A549 (cell line): ENCODE data around the gene SORBS1.

ENCODE experiments used
- TF ChIP-seq, protein P1 (sequence below): fragments of >200 bp; sonication (Bioruptor Twin); formaldehyde crosslinking; IDR thresholded peaks from 3 replicates; pipeline ENCODE4 v1.5.1; 2016
- TF ChIP-seq, protein P2 (sequence below): fragments of 450-650 bp; IDR thresholded peaks from 2 replicates; pipeline ENCODE4 v1.6.1; 2014; ENCODE audit warnings: antibody characterized with exemption

DNA sequence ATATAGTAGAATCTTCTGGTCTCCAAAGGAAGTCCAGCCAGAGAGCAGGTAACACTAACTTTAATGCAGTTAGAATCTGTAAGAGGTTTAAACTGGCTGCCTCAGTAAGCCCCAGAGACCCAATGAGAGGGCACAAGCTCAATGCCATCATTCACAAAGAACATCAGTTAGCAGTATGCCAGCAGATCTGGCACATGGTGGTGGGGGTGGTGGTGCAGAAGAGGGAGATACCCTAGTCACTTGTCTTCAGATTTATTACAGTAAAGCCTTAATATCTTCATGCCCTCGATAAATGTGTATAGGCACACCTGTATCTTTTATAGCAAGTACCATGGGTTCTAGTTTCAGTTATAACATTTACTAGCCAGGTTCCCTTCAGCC lies 86.2 kb downstream of the SORBS1 start:
- TF ChIP-seq, protein P1, sequence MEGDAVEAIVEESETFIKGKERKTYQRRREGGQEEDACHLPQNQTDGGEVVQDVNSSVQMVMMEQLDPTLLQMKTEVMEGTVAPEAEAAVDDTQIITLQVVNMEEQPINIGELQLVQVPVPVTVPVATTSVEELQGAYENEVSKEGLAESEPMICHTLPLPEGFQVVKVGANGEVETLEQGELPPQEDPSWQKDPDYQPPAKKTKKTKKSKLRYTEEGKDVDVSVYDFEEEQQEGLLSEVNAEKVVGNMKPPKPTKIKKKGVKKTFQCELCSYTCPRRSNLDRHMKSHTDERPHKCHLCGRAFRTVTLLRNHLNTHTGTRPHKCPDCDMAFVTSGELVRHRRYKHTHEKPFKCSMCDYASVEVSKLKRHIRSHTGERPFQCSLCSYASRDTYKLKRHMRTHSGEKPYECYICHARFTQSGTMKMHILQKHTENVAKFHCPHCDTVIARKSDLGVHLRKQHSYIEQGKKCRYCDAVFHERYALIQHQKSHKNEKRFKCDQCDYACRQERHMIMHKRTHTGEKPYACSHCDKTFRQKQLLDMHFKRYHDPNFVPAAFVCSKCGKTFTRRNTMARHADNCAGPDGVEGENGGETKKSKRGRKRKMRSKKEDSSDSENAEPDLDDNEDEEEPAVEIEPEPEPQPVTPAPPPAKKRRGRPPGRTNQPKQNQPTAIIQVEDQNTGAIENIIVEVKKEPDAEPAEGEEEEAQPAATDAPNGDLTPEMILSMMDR: no peak
- TF ChIP-seq, protein P2, sequence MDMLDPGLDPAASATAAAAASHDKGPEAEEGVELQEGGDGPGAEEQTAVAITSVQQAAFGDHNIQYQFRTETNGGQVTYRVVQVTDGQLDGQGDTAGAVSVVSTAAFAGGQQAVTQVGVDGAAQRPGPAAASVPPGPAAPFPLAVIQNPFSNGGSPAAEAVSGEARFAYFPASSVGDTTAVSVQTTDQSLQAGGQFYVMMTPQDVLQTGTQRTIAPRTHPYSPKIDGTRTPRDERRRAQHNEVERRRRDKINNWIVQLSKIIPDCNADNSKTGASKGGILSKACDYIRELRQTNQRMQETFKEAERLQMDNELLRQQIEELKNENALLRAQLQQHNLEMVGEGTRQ: no peak
